H9 (cell line): ENCODE measurements around the gene MYO5C. TPM values are rescaled to one million over a fixed set of nuclear protein-coding genes. Genes with fewer than 3 reads are reported as not detected.

ENCODE experiments used
- DNase-seq: peaks from one replicate; pipeline ENCODE4 v3.0.0-alpha.2; 2017
- H2AFZ ChIP-seq: one replicate; pipeline ENCODE4 v1.6.1; 2013; ENCODE audit warnings: mild to moderate bottlenecking, low read length, control low read depth, moderate library complexity
- H2AK5ac ChIP-seq: 2 replicates; pipeline ENCODE4 v1.6.1; 2013; ENCODE audit warnings: low read length, control low read depth, mixed read lengths; ENCODE audit not compliant: insufficient read length
- H2BK120ac ChIP-seq: one replicate; pipeline ENCODE4 v1.6.1; 2013; ENCODE audit warnings: low read depth, mild to moderate bottlenecking, low read length, control low read depth, inconsistent platforms; ENCODE audit not compliant: poor library complexity, severe bottlenecking
- H2BK12ac ChIP-seq: 2 replicates; pipeline ENCODE4 v1.6.1; 2013; ENCODE audit warnings: low read length, control low read depth, mixed read lengths, low read depth; ENCODE audit not compliant: insufficient read length
- H2BK15ac ChIP-seq: 2 replicates; pipeline ENCODE4 v1.6.1; 2013; ENCODE audit warnings: low read depth, low read length, control low read depth
- H2BK20ac ChIP-seq: one replicate; pipeline ENCODE4 v1.6.1; 2013; ENCODE audit warnings: low read depth, mild to moderate bottlenecking, low read length, control low read depth, inconsistent platforms; ENCODE audit not compliant: poor library complexity, severe bottlenecking
- H2BK5ac ChIP-seq: 2 replicates; pipeline ENCODE4 v1.6.1; 2013; ENCODE audit warnings: low read length, control low read depth, mixed read lengths; ENCODE audit not compliant: insufficient read length
- H3K14ac ChIP-seq: 2 replicates; pipeline ENCODE4 v1.6.1; 2013; ENCODE audit warnings: low read length, control low read depth; ENCODE audit not compliant: insufficient read depth
- H3K18ac ChIP-seq: 2 replicates; pipeline ENCODE4 v1.6.1; 2013; ENCODE audit warnings: low read depth, mild to moderate bottlenecking, mixed read lengths, low read length, control low read depth; ENCODE audit not compliant: insufficient read length
- H3K23ac ChIP-seq: 2 replicates; pipeline ENCODE4 v1.6.1; 2013; ENCODE audit warnings: low read length, control low read depth, mixed read lengths, low read depth; ENCODE audit not compliant: insufficient read length
- H3K23me2 ChIP-seq: 2 replicates; pipeline ENCODE4 v1.6.1; 2013; ENCODE audit warnings: low read depth, mild to moderate bottlenecking, mixed read lengths, low read length, control low read depth; ENCODE audit not compliant: insufficient read length, poor library complexity, severe bottlenecking
- H3K27ac ChIP-seq: 2 replicates; pipeline ENCODE4 v1.5.1; 2013; ENCODE audit warnings: low read length, control low read depth, mixed read lengths, low read depth; ENCODE audit not compliant: insufficient read length
- H3K27me3 ChIP-seq: 2 replicates; pipeline ENCODE4 v1.6.1; 2013; ENCODE audit warnings: low read length, control low read depth, inconsistent platforms; ENCODE audit not compliant: insufficient read depth
- H3K4ac ChIP-seq: 2 replicates; pipeline ENCODE4 v1.6.1; 2013; ENCODE audit warnings: low read depth, mild to moderate bottlenecking, control low read depth, inconsistent platforms, low read length, moderate library complexity
- H3K4me1 ChIP-seq: 2 replicates; pipeline ENCODE4 v1.6.1; 2013; ENCODE audit warnings: low read length, control low read depth, inconsistent platforms; ENCODE audit not compliant: insufficient read depth
- H3K4me2 ChIP-seq: 2 replicates; pipeline ENCODE4 v1.6.1; 2013; ENCODE audit warnings: low read length, control low read depth, mixed read lengths; ENCODE audit not compliant: insufficient read length, insufficient read depth
- H3K56ac ChIP-seq: 2 replicates; pipeline ENCODE4 v1.6.1; 2013; ENCODE audit warnings: low read depth, mild to moderate bottlenecking, mixed read lengths, low read length, control low read depth; ENCODE audit not compliant: insufficient read length
- H3K79me1 ChIP-seq: 2 replicates; pipeline ENCODE4 v1.6.1; 2013; ENCODE audit warnings: low read depth, mild to moderate bottlenecking, moderate library complexity, low read length, control low read depth, inconsistent platforms; ENCODE audit not compliant: insufficient read depth, poor library complexity, severe bottlenecking
- H3K79me2 ChIP-seq: 2 replicates; pipeline ENCODE4 v1.6.1; 2013; ENCODE audit warnings: low read length, control low read depth, inconsistent platforms; ENCODE audit not compliant: insufficient read depth
- H3K9ac ChIP-seq: 2 replicates; pipeline ENCODE4 v1.6.1; 2013; ENCODE audit warnings: low read length, control low read depth, mixed read lengths; ENCODE audit not compliant: insufficient read length; ENCODE audit errors: extremely low read depth
- H3K9me3 ChIP-seq: one replicate; pipeline ENCODE4 v1.6.1; 2013; ENCODE audit warnings: low read depth, low read length, inconsistent platforms; ENCODE audit not compliant: control insufficient read depth
- H3T11ph ChIP-seq: one replicate; pipeline ENCODE4 v1.6.1; 2013; ENCODE audit warnings: mild to moderate bottlenecking, low read length, control low read depth, inconsistent platforms
- H4K20me1 ChIP-seq: one replicate; pipeline ENCODE4 v1.6.1; 2013; ENCODE audit not compliant: control insufficient read depth, insufficient read length, insufficient read depth
- H4K5ac ChIP-seq: 2 replicates; pipeline ENCODE4 v1.6.1; 2013; ENCODE audit warnings: low read depth, mild to moderate bottlenecking, mixed read lengths, low read length, control low read depth; ENCODE audit not compliant: insufficient read length
- H4K8ac ChIP-seq: replicated peaks from 2 replicates; pipeline ENCODE4 v1.6.1; 2013; ENCODE audit warnings: low read length, control low read depth, mixed read lengths, low read depth; ENCODE audit not compliant: insufficient read length
- H4K91ac ChIP-seq: 2 replicates; pipeline ENCODE4 v1.6.1; 2013; ENCODE audit warnings: low read depth, mild to moderate bottlenecking, moderate library complexity, mixed read lengths, low read length, control low read depth; ENCODE audit not compliant: insufficient read length
- H3K27ac Mint-ChIP-seq, 3 experiments: 2 replicates in 2 of 3; 3 replicates in 1 of 3; pipeline ENCODE4 v1.8.0; 2020 to 2021; ENCODE audit warnings: mixed read lengths in 3 of 3, mild to moderate bottlenecking in 1 of 3, moderate library complexity in 1 of 3
- H3K27me3 Mint-ChIP-seq: 2 replicates; pipeline ENCODE4 v1.8.0; 2021; ENCODE audit warnings: low read depth, mild to moderate bottlenecking, moderate library complexity, mixed read lengths
- H3K36me3 Mint-ChIP-seq, 3 experiments: 2 replicates in 2 of 3; 3 replicates in 1 of 3; pipeline ENCODE4 v1.8.0; 2020 to 2021; ENCODE audit warnings: low read depth in 3 of 3, mixed read lengths in 3 of 3; ENCODE audit not compliant: insufficient read depth in 1 of 3
- H3K4me1 Mint-ChIP-seq, 2 experiments: 2 replicates each; pipeline ENCODE4 v1.8.0; 2020; ENCODE audit warnings: mixed read lengths in 2 of 2
- H3K4me3 Mint-ChIP-seq, 2 experiments: 2 replicates in 1 of 2; 3 replicates in 1 of 2; pipeline ENCODE4 v1.8.0; 2020 to 2021; ENCODE audit warnings: mild to moderate bottlenecking in 2 of 2, mixed read lengths in 2 of 2, moderate library complexity in 1 of 2
- H3K9me3 Mint-ChIP-seq, 2 experiments: 2 replicates in 1 of 2; 3 replicates in 1 of 2; pipeline ENCODE4 v1.8.0; 2020; ENCODE audit warnings: mild to moderate bottlenecking in 2 of 2, mixed read lengths in 2 of 2, moderate library complexity in 1 of 2
- WGBS: extraction: QIAGEN DNeasy Blood & Tissue Kit; methylation state at CpG from one replicate; pipeline ENCODE4 v1.1.7; 2013; ENCODE audit warnings: missing lambda C conversion rate, low lambda C conversion rate, mixed read lengths; ENCODE audit not compliant: insufficient read length; ENCODE audit errors: extremely low coverage; 5-methylcytosine and 5-hydroxymethylcytosine counted together
- total RNA-seq: library from RNA; stranded (reverse); gene quantifications from 2 replicates; pipeline ENCODE4 v1.2.1, GENCODE V29; 2021
- TF ChIP-seq, protein P1 (sequence below): fragments of 200-600 bp; sonication (generic); conservative IDR thresholded peaks from 3 replicates; pipeline ENCODE4 v1.8.0; 2021; ENCODE audit warnings: antibody characterized with exemption, mild to moderate bottlenecking

MYO5C gene
- total RNA-seq, 1 experiment from 2014 or later: 22.2 TPM

GRCh38 chr15:52151353-52151752 lies 144.3 kb downstream of the MYO5C start:
- Histone ChIP-seq H3K4ac (no peak overlapping the region), H2AFZ (no peak overlapping the region), H3K9ac (no peak overlapping the region), H4K20me1 (no peaks in the 10 kb centered on the region), H3K56ac (no peak overlapping the region), H3K4me1 (no peaks in the 10 kb centered on the region), H4K91ac (no peak overlapping the region), H2BK120ac (no peak overlapping the region), H2AK5ac (no peak overlapping the region), H3K27ac (no peak overlapping the region), H3K9me3 (no peaks in the 10 kb centered on the region), H3K18ac (no peak overlapping the region), H2BK20ac (no peak overlapping the region), H3T11ph (no peak overlapping the region), H2BK12ac (no peak overlapping the region), H3K79me2 (no peaks in the 10 kb centered on the region), H3K4me2 (no peak overlapping the region), H3K14ac (no peak overlapping the region), H3K23me2 (no peaks in the 10 kb centered on the region), H3K79me1 (no peaks in the 10 kb centered on the region), H3K27me3 (no peaks in the 10 kb centered on the region), H2BK15ac (no peak overlapping the region), H2BK5ac (no peak overlapping the region), H4K8ac (no peak overlapping the region), H4K5ac (no peak overlapping the region), H3K23ac (no peak overlapping the region)
- Mint-ChIP-seq H3K27ac (peak overlapping the region in 1 of 3 experiments; percentile 82; a peak in 2 of 7 replicates), H3K9me3 (peaks cover 2% of the 10 kb centered on the region in 2 experiments; a peak in 3 of 5 replicates), H3K27me3 (no peaks in the 10 kb centered on the region), H3K4me3 (no peak overlapping the region), H3K36me3 (peaks cover 12 to 46% (median 38%) of the 10 kb centered on the region in 3 experiments; a peak in 6 of 7 replicates), H3K4me1 (peaks cover 0 to 4% of the 10 kb centered on the region in 2 experiments; a peak in 1 of 4 replicates)
- DNase-seq: no peak
- no CpG with 5 or more reads among the region's 4 CpGs for WGBS
- TF ChIP-seq, protein P1, sequence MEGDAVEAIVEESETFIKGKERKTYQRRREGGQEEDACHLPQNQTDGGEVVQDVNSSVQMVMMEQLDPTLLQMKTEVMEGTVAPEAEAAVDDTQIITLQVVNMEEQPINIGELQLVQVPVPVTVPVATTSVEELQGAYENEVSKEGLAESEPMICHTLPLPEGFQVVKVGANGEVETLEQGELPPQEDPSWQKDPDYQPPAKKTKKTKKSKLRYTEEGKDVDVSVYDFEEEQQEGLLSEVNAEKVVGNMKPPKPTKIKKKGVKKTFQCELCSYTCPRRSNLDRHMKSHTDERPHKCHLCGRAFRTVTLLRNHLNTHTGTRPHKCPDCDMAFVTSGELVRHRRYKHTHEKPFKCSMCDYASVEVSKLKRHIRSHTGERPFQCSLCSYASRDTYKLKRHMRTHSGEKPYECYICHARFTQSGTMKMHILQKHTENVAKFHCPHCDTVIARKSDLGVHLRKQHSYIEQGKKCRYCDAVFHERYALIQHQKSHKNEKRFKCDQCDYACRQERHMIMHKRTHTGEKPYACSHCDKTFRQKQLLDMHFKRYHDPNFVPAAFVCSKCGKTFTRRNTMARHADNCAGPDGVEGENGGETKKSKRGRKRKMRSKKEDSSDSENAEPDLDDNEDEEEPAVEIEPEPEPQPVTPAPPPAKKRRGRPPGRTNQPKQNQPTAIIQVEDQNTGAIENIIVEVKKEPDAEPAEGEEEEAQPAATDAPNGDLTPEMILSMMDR: no peak
